Stimulated activated CD8-positive, alpha-beta memory T cell treated with anti-CD3 and anti-CD28 coated beads, Interleukin-4, amount 100 ng/mL, for 24 hours (primary cell): Measurements from ENCODE around the gene SCRN1.

Experiments
- DNase-seq: peaks from one replicate; pipeline ENCODE4 v3.0.0-alpha.2; 2020; ENCODE audit warnings: low read depth

SCRN1 gene

DNA sequence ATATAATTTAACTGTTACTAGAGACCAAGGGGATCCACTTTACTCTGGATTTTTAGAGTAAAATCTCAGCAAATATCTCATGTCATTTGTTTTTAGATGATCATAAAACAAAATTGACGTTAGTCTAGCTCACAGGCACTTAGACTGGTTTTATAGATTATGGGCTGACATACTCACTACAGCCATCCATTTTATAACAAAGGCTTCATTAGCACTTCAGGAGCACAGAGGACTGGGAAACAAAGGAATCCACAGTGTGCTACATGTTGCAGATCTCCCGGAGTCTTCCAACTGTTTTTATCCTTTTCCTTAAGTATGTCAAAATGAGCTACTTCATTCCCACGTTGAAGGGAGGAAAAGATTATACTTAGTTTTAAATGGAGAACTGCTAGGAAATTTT lies 15.9 kb upstream of the SCRN1 start:
- DNase-seq = no peak

DNA sequence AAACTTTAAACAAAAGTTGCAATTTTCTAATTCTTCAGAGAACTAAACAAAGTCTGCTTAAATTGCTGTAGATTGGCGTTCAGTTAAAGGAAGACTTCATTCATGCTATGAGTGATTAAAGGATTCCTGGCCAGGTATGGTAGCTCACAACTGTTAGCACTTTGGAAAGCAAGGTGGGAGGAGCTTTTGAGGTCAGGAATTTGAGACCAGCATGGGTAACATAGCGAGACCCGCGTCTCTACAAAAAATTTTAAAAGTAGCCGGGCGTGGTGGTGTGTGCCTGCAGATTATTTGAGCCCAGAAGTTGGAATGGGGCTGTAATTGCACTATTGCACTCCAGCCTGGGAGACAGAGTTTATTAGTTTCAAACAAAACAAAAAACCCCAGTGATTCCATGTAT lies 13.5 kb upstream of the SCRN1 start:
- DNase-seq = no peak

DNA sequence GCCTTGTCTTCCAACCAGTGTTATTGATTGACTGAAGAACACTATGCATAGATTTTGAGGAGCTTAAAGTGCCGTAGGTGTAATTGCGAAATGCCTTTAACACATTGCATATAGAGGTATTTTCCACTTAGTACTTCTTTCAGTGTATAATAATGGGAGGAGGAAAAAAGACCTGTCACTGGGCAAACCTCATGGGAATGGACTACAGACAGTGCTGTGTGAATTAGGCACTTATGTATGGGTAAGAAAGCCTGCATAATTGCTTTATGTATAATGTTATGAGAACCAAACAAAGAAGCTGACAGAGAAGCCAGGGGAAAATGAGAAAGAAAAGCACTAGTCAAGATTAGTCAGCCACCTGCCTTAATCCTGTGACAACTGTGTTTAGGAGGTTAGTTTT lies 12.4 kb upstream of the SCRN1 start:
- no peak for DNase-seq

DNA sequence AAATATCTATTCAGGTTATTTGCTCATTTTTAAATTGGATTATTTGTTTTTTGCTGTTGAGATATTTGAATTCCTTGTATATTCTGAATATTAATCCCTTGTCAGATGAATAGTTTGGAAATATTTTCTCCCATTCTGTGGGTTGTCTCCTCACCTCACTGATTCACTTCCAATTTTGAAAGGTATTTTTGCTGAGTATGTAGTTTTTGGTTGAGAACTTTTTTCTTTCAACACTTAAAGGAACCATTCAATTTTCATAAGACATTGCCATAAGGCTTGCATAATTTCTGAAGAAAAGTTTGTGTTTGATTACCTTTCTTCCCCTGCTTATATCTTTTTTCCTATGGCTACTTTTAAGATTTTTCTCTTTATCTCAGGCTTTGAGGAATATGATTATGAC lies 8.9 kb upstream of the SCRN1 start:
- no peak for DNase-seq

DNA sequence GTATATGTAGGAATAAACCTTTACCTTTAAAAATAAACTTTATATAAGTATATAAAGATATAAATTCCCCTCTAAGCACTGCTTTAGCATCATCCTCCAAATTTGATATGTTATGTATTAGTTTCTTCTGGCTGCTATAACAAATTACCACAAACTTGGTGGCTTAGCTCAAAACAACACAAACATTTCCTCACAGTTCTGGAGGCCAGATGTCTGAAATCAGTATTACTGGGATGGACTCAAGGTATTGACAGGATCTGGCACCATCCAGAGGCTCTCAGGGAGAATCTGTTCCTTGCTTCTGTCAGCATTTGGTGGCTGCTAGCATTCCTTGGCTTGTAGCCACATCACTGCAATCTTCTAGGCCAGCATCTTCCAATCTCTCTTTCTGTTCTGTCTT lies 6.7 kb upstream of the SCRN1 start:
- DNase-seq = no peak

DNA sequence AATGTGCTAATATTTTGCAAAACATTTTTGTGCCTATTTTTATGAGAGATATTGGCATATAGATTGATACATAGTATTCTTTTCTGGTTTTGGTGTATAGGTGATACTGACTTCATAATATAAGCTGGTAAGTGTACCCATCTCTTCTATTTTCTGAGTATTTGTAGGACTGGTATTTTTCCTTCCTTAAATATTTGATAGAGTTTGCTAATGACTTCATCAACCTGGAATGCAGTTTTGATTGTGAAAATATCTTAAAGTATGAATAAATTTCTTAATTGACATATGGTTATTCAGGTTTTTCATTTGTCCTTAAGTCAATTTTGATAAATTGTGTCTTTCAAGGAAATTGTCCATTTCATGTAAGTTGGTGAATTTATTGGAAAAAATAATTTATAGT lies 6.1 kb upstream of the SCRN1 start:
- DNase-seq = no peak

DNA sequence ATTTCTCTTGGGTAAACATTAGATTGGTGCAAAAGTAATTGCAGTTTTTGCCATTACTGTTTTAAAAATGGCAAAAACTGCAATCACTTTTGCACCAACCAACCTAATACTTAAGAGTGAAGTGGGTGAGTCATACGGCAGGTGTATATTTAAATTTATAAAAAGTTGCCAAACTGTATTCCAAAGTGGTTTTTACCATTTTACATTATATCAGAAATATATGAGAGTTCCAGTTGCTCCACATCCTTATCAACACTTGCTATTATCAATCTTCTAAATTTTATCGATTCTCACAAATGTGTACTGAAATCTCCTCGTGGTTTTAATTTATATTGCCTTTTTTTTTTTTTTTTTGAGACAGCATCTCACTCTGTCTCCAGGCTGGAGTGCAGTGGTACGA lies 3.5 kb upstream of the SCRN1 start:
- DNase-seq = no peak

DNA sequence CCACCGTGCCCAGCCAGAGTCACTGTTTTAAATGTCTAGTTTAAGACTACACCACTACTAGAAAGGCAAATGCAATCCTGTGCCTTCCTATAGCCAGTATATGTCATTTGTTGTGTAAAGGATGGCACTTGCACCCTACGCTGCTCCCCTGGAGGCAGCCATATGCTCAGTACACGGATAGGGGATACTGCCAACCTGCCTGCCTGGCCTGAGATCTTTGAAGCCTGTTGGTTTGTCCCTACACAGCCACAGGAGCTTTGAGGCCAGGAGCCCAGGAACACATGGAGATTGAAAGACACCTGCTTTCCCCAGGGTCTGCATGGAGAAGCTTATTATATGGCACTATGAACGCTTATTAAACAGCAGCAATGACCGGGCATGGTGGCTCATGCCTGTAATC lies 2.3 kb upstream of the SCRN1 start:
- no peak for DNase-seq

DNA sequence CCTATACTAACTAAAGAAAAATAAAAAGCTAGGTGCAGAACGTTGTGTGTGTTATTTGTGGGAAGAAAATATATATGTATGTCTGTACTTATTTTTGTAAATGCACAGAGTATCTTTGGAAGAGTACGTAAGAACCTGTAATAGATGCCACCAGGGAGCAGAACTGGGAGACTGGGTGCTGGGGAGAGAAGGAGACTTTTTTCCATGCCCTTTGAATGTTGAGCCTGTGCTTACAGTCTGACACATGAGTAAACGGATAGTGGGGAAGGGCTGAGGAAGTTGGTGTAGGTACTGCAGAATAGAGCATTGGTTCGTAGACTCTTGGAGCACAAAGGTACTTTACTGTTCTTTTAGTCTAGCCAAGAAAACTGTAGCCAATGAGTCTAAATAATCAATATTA lies 1.3 kb upstream of the SCRN1 start:
- DNase-seq = no peak

DNA sequence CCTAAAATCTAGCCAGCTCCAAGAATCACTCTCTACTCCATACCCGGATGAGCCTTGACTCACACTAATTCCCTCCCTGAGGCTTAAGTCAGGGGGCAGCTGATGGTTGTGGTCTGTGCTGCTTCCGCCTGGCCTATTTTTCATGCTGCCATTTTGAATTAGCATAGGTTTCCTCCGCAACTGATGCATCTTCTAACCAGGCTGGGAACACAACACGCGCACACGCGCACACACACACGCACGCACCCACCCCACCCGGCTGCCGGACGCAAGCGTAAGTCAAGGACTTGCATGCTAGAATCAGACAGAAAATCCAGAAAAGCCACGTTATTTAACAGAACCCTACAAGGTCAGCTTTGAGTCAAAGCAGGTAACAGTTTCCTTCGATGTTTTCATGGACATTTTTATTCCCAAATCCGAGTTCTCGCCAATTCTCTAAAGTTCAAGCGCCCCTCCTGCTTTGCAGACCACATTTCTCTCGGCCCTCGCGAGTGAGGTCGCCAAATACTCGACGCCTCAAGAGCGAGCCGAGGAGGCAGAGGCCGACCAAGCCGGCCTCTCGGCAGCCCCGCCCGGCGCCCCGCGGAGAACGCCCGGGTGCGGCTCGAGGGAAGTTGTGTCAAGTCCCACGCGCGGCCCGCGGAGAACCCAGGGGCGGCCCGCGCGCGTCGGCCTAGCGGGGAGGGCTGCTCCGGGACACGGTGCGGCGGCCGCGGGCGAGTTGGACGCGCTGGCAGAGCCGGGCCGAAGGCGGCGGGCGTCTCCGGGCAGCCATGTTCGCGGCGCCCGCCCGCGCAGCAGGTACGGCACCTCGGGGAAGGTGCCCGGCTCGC lies 961 bp downstream of the SCRN1 start:
- DNase-seq = peak; percentile 10

DNA sequence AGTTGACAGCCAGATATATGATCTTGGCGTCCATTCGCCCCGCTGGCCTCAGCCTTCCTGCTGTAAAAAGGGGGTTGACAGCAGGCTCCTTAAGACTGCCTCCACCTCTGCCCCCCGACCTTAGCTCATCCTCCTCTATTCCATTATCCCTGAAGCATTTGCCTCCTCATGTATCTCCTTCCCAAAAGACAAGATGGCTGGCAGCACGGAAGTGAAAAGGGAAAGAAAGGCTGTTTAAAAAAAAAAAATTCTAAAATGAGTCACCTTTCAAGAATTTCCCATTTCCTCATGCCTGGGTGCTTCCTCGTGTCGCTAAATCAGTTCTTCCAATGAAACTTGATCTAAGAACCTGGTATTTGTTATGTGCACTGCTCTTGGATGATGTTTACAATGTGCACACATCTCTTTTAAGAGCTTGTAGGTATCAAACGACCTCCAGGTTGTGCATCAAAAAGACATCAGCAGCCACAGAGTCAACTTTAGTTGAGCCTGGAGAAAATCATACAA lies 1.7 kb downstream of the SCRN1 start:
- no peak for DNase-seq

DNA sequence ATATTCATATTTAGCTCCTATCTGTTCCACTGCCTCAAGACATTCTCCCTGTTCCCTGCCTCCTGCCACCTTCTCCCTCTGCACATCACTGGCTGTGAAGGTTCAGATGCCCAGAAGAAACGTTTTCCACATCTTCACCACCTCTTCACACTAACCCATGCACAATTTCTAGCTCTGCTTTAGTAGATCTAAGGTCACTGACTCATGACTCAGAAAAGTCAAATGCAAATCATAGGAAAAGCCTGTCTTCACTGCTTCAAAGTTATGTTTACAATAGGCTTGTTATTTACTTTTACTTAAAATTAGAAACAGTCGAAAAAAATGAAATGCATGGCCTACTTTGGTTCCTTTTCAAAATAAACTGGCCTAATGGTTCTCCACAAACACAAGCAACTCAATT lies 2.5 kb downstream of the SCRN1 start:
- DNase-seq = no peak

DNA sequence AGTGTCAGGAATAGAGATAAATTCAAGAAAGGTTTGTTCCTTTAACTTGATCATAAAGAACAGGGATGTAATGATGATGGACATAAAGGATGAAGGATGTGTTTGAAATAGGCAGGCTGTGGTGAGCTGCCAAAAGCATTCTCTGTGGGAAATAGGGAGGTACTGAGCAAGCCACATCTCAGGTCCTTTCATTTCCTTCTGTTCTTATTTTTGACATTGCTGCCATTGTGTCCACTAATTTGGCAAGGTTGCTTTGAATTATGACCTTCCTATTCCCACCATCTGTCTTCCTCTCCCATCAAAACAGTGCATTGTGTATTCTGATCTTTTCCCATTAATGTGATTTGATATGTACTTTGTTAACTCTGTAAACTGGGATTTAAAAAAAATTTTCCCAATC lies 9.4 kb downstream of the SCRN1 start:
- DNase-seq = no peak

DNA sequence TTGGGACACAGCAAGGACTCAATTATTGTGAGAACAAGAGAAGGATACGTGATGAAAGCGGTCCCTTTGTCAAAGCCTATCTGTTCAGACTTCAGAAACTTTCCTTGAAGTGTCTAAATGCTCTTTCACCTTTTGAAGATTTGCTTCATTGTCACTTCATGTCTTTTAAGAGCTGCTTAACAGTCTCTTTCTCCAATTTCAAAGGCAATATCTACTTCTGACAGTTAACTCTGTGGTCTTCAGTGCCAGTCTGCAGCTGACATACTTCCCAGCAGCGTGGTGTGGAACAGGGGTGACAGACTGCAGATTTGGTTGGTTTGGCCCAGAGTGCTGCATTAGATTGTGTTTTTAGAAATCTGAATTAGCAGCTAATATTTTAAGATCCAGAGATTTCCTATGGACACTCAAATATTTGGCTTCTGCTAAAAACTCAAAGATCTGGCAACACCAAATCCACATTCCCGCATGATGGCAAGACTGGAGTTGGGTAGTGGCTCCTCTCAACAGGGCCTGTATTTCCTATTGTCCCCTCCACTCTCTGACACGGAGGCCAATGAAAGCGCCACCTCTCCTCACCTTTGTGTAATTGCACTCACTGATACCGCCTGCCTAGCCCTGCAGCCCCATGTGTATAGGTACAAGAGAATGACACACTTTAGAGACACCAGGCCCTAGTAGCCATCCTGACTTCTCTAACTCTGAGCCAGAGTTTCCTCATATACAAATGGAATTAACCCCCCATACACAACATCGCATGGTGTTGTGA lies 11.5 kb downstream of the SCRN1 start:
- DNase-seq = no peak

DNA sequence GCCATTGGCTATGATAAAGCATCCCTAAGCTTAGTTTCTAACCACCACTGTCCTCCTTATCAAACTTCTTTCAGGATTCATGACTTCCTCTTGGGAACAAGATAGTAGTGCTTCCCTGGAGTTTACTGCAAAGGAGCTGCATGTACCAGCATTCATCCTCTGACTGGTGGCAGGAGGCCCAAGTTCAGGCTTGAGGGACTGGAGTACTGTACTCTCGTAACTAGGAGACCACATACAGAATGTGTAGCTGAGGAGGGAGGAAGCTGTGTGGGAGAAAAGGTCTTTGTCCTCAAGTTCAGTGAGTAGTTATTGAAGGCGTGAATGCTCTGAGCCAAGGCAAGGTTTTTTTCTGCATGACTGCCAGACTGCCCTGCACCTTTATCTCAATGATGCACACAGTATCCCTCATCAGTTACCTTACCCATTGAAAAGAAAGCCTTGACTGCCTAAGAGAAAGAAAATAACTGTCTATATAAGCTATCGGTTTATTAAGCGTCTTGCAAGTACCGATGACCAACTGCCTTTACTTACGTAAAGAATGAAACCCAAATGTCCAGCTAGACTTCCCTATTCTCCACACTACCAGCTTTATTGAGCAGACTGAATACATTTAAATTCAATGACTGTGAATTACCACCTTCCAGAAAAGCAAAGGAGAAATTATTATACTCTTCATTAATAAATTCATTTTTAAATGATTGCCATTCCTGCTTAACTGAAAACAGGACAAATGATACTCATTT lies 12.8 kb downstream of the SCRN1 start:
- no peak for DNase-seq

DNA sequence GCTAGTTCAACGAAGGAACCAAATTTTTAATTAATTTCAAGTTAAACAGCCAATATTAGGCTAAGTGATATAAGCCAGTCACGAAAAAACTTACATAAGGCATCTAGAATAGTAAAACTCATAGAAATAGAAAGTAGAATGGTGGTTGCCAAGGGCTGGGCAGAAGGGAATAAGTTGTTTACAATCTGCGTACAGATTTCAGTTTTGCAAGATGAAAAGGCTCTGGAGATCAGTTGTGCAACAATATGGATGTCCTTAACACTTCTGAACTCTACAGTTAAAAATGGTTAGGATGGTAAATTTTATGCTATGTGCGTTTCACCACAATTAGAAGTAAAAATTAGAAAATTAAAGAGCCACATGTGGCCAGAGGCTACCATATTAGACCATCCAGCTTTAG lies 13.3 kb downstream of the SCRN1 start:
- no peak for DNase-seq

DNA sequence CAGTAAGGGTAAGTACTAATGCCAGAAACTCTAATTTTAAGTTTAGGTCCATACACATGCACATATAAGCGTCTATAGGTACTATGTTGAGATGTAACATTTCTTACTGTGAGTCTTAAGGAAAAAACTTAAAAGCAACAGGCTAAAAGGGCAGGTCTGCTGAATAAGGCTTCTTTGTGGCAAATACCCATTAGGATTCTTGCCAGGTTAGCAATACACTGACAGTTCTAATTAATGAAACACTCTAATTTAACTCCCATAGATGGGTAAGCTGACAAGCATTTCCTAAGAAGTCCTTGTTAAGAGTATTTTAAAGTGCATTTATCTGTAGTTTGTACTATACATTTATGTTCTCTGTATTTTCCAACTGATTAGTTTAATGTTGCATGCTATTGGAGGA lies 14.0 kb downstream of the SCRN1 start:
- no peak for DNase-seq

DNA sequence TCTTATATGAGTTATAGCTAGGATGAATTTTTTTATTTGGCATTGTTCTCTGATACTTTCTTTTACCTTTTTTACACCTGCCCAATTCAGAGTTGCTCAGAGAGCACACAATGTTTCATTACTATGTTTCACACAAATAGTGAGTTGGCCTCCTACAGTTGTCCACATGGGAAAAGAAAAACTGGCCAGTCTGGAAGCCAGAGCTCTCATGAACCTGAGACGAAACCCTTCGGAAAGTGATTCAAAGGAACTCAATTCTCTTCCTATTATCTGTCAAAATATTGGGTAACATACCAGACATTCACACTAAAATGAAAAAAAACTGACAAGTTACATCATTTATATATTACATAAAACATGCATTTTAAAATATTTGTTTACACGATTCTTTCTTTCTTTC lies 15.3 kb downstream of the SCRN1 start:
- DNase-seq = no peak

DNA sequence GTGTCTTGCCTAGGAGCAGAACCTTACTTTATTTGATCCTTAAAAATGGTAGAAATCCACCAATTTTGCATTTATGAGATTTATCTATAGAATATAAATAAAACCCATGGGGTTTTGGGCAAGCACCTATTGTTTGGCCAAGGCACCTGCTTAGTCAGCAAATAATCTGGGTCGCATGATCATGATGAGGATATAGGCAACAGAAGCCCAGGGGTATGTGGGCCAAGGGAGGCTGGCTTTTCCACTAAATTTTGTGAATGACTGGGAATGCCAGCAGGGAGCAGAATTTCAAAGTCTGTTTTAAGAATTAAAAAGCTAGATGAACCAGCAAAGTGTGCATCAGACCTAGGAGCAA lies 17.3 kb downstream of the SCRN1 start:
- DNase-seq = no peak

DNA sequence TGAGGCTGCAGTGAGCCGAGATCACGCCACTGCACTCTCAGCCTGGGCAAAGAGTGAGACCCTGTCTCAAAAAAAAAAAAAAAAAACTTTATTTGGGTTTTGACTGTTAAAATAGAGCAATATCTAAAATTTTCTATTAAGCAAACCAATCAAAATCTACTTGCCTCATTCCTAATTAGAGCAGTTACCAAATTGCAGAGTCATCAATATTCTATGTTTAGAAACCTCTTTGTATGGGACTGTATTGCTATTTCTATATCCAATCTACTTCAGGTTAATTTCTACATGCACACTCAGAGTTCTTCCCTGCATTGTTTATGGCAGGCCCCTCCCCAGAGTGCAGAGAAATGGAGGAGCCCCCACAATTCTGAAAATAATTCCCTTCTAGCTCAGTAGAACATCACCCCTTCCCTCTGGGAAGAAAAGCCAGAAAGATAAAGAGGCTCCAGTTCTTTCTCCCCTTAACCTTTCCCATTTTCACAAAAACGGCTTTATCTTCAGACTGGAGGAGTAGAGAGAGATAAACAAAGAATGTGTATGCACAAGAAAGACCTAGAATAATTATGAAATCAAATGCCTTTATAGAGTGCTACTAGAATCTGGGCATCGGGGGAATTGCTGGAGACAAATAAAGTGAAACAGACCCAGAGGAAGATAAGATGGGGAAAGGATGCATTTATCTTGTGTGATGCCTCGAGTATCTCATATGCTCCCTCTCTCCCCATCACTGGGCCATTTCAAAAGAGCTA lies 17.9 kb downstream of the SCRN1 start:
- no peak for DNase-seq

DNA sequence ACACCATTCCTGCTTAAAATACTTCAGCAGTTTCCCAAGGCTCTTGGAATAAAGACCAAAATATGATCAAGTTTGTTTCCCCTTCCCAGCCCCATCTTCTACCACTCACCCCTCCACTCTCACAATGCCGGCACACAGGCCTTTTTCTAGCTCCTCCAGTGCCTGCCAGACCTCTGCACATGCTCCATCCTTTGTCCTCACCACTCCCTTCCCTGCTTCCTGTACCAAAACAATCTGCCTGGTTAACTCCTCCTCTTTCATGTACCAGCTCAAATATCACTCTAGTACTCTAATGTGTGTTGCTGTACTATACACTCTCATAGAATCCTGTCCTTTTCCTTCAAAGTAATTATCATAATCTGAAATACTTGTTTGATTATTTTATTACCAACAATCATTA lies 19.4 kb downstream of the SCRN1 start:
- no peak for DNase-seq

DNA sequence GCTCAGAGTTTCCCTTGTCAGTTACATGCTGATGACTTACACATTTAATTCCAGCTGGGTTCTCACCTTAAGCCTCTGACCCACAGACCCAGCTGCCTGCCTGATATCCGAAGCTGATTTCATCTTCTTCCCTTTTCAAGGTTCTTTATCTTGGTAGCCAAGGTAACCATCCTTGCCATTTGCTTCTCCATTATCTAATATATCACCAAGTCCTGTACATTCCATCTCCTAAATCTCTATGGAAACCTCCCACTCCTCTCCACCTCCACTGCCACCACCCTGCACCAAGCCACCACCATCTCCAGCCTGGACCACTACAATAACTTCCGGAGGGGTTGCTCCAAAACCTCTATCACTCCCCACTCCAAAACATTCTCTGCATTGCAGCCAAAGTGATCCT lies 19.9 kb downstream of the SCRN1 start:
- no peak for DNase-seq
